ENCODE results near the gene ADGRB2.

Gene ADGRB2

DNA sequence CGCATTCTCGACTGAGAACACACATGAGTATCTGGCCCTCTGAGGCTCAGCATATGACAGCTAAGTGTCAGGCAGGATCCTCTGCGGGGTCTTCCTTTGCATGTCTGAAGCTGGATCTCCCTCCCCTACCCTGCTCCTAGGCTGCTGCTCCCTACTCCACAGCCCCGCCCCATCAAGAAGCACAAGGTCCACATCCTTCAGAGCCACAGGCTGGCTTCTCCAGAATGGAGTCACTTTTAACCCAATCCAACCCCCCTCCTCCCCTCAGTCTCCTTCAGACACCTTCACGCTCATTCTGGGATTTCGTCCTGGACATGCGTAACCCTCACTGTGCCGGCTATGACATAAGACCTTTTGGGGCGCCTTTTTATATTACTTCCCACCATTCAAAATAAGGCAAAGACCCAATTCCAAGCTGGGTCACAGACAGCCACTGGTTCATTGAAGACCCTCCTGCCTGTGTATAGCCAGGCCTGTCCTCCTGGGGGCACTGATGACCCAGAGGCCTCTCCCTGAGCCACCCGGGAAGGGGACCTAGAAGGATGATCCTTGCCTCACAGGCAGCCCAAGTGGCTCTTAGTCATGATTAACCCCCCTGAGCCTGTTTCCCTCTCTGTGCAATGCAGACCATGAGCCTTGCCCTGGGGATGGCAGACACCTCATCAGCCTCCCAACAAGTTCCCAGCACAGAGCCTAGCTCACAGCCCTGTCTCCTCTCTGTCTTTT lies 4.7 kb downstream of the ADGRB2 start:
- WGBS (ENCODE audit: extremely low coverage, insufficient coverage, insufficient read length): no CpG with 5 or more reads among the region's 10 CpGs
- no peak overlapping the region for H3K18ac ChIP-seq (ENCODE audit: low read length)

DNA sequence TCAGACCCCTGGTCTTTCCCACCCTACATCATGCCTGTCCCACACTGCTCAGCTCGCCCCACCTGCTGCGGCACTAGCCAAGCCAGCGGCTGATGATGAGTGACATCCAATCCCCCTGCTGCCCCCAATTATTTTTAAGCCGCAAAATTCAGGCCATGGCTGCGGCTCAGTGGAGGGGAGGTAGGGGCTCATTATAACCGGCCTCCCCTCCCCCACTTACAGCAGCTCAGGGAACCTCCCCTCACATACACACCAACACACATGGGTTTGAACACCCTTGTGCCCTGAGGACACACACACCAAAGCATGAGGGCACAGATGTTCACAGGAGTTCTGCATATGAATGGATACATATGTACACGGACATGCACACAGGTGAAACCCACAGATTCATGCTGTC lies 5.3 kb downstream of the ADGRB2 start:
- H4K91ac ChIP-seq (ENCODE audit: low read depth, low read length): no peak overlapping the region
- H3K79me2 ChIP-seq (ENCODE audit: control insufficient read depth, insufficient read depth, low read length, poor library complexity): peaks cover 2% of the 10 kb centered on the region
- peak overlapping the region; percentile 0 for H3K4me3 ChIP-seq (ENCODE audit: low read depth, low read length)
- H2BK12ac ChIP-seq (ENCODE audit: low read length): no peak overlapping the region
- no peak overlapping the region for H3K18ac ChIP-seq (ENCODE audit: low read length)
- WGBS (ENCODE audit: extremely low coverage, insufficient coverage, insufficient read length): no CpG with 5 or more reads among the region's 7 CpGs
- no peak overlapping the region for H2BK5ac ChIP-seq (ENCODE audit: low read depth, low read length, poor library complexity)
- no peaks in the 10 kb centered on the region for H3K36me3 ChIP-seq (ENCODE audit: control insufficient read depth in 1 of 2, insufficient read depth in 2 of 2, low read length in 2 of 2)
- no peak overlapping the region for H3K9ac ChIP-seq (ENCODE audit: low read length)
- H3K79me1 ChIP-seq (ENCODE audit: low read length): peaks cover 17% of the 10 kb centered on the region
- H3K4me2 ChIP-seq (ENCODE audit: low read length): no peak overlapping the region
- H4K8ac ChIP-seq (ENCODE audit: low read depth, low read length): no peak overlapping the region
- peaks cover 42 to 48% of the 10 kb centered on the region in 2 experiments for H3K4me1 ChIP-seq (ENCODE audit: control insufficient read depth in 1 of 2, insufficient read depth in 2 of 2, low read length in 2 of 2)
- no peak for DNase-seq
- H4K12ac ChIP-seq (ENCODE audit: low read depth, low read length): no peak overlapping the region
- no peak overlapping the region for H3K14ac ChIP-seq (ENCODE audit: low read length)
- peaks cover 11% of the 10 kb centered on the region for H3K27me3 ChIP-seq (ENCODE audit: insufficient read depth, low read length)
- H3K9me3 ChIP-seq (ENCODE audit: insufficient read depth, low read depth, low read length): peaks cover 4% of the 10 kb centered on the region
- no peak overlapping the region for H2AFZ ChIP-seq (ENCODE audit: insufficient read depth, low read length, poor library complexity)
- H2AK5ac ChIP-seq (ENCODE audit: low read length): no peak overlapping the region
- no peak overlapping the region for H3K27ac ChIP-seq (ENCODE audit: low read depth, low read length)
- H3K23ac ChIP-seq (ENCODE audit: low read length): no peak overlapping the region
- H3K4ac ChIP-seq (ENCODE audit: low read depth, low read length): no peak overlapping the region
- H2BK120ac ChIP-seq (ENCODE audit: insufficient read depth, low read length, poor library complexity): no peak overlapping the region

More for the DNA sequence above, 4.7 kb downstream of the ADGRB2 start:
- H2AFZ ChIP-seq (ENCODE audit: insufficient read depth, low read length, poor library complexity): no peak overlapping the region
- no peak overlapping the region for H3K14ac ChIP-seq (ENCODE audit: low read length)
- peaks cover 17% of the 10 kb centered on the region for H3K79me1 ChIP-seq (ENCODE audit: low read length)
- H3K4me1 ChIP-seq (ENCODE audit: control insufficient read depth in 1 of 2, insufficient read depth in 2 of 2, low read length in 2 of 2): peaks cover 42 to 49% of the 10 kb centered on the region in 2 experiments
- H3K4me2 ChIP-seq (ENCODE audit: low read length): no peak overlapping the region
- H4K8ac ChIP-seq (ENCODE audit: low read depth, low read length): no peak overlapping the region
- peak overlapping the region; percentile 0 for H3K4me3 ChIP-seq (ENCODE audit: low read depth, low read length)
- H4K91ac ChIP-seq (ENCODE audit: low read depth, low read length): no peak overlapping the region
- H3K9me3 ChIP-seq (ENCODE audit: insufficient read depth, low read depth, low read length): peaks cover 4% of the 10 kb centered on the region
- H2BK120ac ChIP-seq (ENCODE audit: insufficient read depth, low read length, poor library complexity): no peak overlapping the region
- no peak overlapping the region for H2BK12ac ChIP-seq (ENCODE audit: low read length)
- H3K4ac ChIP-seq (ENCODE audit: low read depth, low read length): no peak overlapping the region
- no peak overlapping the region for H3K27ac ChIP-seq (ENCODE audit: low read depth, low read length)
- DNase-seq: no peak
- no peak overlapping the region for H4K12ac ChIP-seq (ENCODE audit: low read depth, low read length)
- H2AK5ac ChIP-seq (ENCODE audit: low read length): no peak overlapping the region
- peaks cover 2% of the 10 kb centered on the region for H3K79me2 ChIP-seq (ENCODE audit: control insufficient read depth, insufficient read depth, low read length, poor library complexity)
- no peak overlapping the region for H2BK5ac ChIP-seq (ENCODE audit: low read depth, low read length, poor library complexity)
- no peak overlapping the region for H3K9ac ChIP-seq (ENCODE audit: low read length)
- no peak overlapping the region for H3K23ac ChIP-seq (ENCODE audit: low read length)
- H3K27me3 ChIP-seq (ENCODE audit: insufficient read depth, low read length): peaks cover 13% of the 10 kb centered on the region
- H3K36me3 ChIP-seq (ENCODE audit: control insufficient read depth in 1 of 2, insufficient read depth in 2 of 2, low read length in 2 of 2): no peaks in the 10 kb centered on the region

DNA sequence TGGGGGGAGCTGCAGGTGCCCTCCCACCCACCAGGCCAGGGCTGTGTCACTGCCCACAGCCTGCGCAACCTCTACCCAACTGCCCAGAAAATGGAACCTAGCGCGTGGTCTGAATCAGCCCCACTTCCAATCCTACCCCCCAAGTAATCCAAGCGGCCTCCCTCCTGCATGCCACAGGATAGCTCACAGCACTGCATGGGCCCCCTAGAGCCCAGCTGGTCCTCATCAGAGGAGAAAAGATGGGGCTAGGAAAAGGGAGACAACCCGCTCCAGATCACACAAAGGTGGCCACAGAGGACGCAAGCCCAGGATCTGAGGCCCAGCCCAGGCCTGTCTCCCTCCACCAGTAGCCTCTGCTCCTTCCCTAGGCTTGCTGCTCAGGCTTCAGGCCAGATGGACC lies 6.2 kb downstream of the ADGRB2 start:
- DNase-seq: no peak
- no peak overlapping the region for H3K18ac ChIP-seq (ENCODE audit: low read length)
- H2AFZ ChIP-seq (ENCODE audit: insufficient read depth, low read length, poor library complexity): no peak overlapping the region
- no peak overlapping the region for H4K12ac ChIP-seq (ENCODE audit: low read depth, low read length)
- no peak overlapping the region for H2BK120ac ChIP-seq (ENCODE audit: insufficient read depth, low read length, poor library complexity)
- peaks cover 4% of the 10 kb centered on the region for H3K9me3 ChIP-seq (ENCODE audit: insufficient read depth, low read depth, low read length)
- H3K4ac ChIP-seq (ENCODE audit: low read depth, low read length): no peak overlapping the region
- no peak overlapping the region for H3K4me2 ChIP-seq (ENCODE audit: low read length)
- H3K27ac ChIP-seq (ENCODE audit: low read depth, low read length): no peak overlapping the region
- H4K8ac ChIP-seq (ENCODE audit: low read depth, low read length): no peak overlapping the region
- peaks cover 3% of the 10 kb centered on the region for H3K27me3 ChIP-seq (ENCODE audit: insufficient read depth, low read length)
- H3K23ac ChIP-seq (ENCODE audit: low read length): no peak overlapping the region
- no peak overlapping the region for H3K9ac ChIP-seq (ENCODE audit: low read length)
- H3K79me1 ChIP-seq (ENCODE audit: low read length): peaks cover 14% of the 10 kb centered on the region
- peaks cover 37 to 45% of the 10 kb centered on the region in 2 experiments for H3K4me1 ChIP-seq (ENCODE audit: control insufficient read depth in 1 of 2, insufficient read depth in 2 of 2, low read length in 2 of 2)
- no peaks in the 10 kb centered on the region for H3K36me3 ChIP-seq (ENCODE audit: control insufficient read depth in 1 of 2, insufficient read depth in 2 of 2, low read length in 2 of 2)
- WGBS (ENCODE audit: extremely low coverage, insufficient coverage, insufficient read length): no CpG with 5 or more reads among the region's 6 CpGs
- no peak overlapping the region for H4K91ac ChIP-seq (ENCODE audit: low read depth, low read length)
- H2BK5ac ChIP-seq (ENCODE audit: low read depth, low read length, poor library complexity): no peak overlapping the region
- peaks cover 2% of the 10 kb centered on the region for H3K79me2 ChIP-seq (ENCODE audit: control insufficient read depth, insufficient read depth, low read length, poor library complexity)
- peak overlapping the region; percentile 59 for H2AK5ac ChIP-seq (ENCODE audit: low read length)
- H3K14ac ChIP-seq (ENCODE audit: low read length): no peak overlapping the region
- no peak overlapping the region for H3K4me3 ChIP-seq (ENCODE audit: low read depth, low read length)
- no peak overlapping the region for H2BK12ac ChIP-seq (ENCODE audit: low read length)

DNA sequence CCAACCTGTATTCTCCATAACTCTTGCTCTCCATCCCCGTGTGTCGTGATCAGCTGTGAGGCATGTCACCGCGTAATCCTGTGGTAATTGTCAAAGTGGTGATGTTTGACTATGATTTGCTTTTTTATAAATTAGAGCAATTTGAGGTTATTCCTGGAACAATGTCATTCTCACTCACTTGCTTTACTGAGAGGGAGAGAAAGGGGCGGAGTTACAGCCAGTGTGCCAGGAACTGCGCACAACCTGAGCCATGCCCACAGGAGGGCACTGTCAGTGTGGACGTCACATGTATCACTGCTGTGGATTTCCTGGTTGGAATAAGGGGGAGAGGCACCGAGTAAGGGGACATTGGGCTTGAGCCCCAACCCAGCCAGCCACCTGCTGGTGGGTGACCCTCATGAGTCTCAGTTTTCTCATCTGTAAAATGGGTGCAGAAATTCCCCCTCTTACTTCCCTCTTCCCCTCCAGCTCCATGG lies 6.9 kb downstream of the ADGRB2 start:
- Histone ChIP-seq H4K91ac (ENCODE audit: low read depth, low read length) (no peak overlapping the region), H2BK120ac (ENCODE audit: insufficient read depth, low read length, poor library complexity) (no peak overlapping the region), H3K23ac (ENCODE audit: low read length) (no peak overlapping the region), H3K4ac (ENCODE audit: low read depth, low read length) (no peak overlapping the region), H4K8ac (ENCODE audit: low read depth, low read length) (no peak overlapping the region), H3K4me2 (ENCODE audit: low read length) (no peak overlapping the region), H3K9me3 (ENCODE audit: insufficient read depth, low read depth, low read length) (peaks cover 4% of the 10 kb centered on the region), H3K36me3 (ENCODE audit: control insufficient read depth in 1 of 2, insufficient read depth in 2 of 2, low read length in 2 of 2) (no peaks in the 10 kb centered on the region), H4K12ac (ENCODE audit: low read depth, low read length) (no peak overlapping the region), H2AFZ (ENCODE audit: insufficient read depth, low read length, poor library complexity) (no peak overlapping the region), H3K4me3 (ENCODE audit: low read depth, low read length) (no peak overlapping the region), H3K9ac (ENCODE audit: low read length) (no peak overlapping the region), H3K27ac (ENCODE audit: low read depth, low read length) (no peak overlapping the region), H2AK5ac (ENCODE audit: low read length) (no peak overlapping the region), H3K14ac (ENCODE audit: low read length) (no peak overlapping the region), H2BK5ac (ENCODE audit: low read depth, low read length, poor library complexity) (no peak overlapping the region), H3K4me1 (ENCODE audit: control insufficient read depth in 1 of 2, insufficient read depth in 2 of 2, low read length in 2 of 2) (peaks cover 34 to 42% of the 10 kb centered on the region in 2 experiments), H3K18ac (ENCODE audit: low read length) (no peak overlapping the region), H3K27me3 (ENCODE audit: insufficient read depth, low read length) (no peaks in the 10 kb centered on the region), H2BK12ac (ENCODE audit: low read length) (peak overlapping the region; percentile 20), H3K79me2 (ENCODE audit: control insufficient read depth, insufficient read depth, low read length, poor library complexity) (peaks cover 2% of the 10 kb centered on the region), H3K79me1 (ENCODE audit: low read length) (peaks cover 14% of the 10 kb centered on the region)
- no CpG with 5 or more reads among the region's 8 CpGs for WGBS (ENCODE audit: extremely low coverage, insufficient coverage, insufficient read length)
- no peak for DNase-seq
